Activated CD8-positive, alpha-beta memory T cell treated with anti-CD3 and anti-CD28 coated beads, Interleukin-2, amount 10 ng/mL, durations not matched to agents 7 days and 5 days (primary cell): ENCODE measurements around the gene MARCKS. TPM values are rescaled to one million over a fixed set of nuclear protein-coding genes. Genes with fewer than 3 reads are reported as not detected.
A peak's percentile ranks its signal among the peaks of the same experiment; 100 is the strongest.

Source experiments
- ATAC-seq: fragments of 150-1000 bp; cut with Tn5 transposase; one replicate; pipeline ENCODE4 v1.10.0; 2021; ENCODE audit warnings: moderate library complexity
- CTCF ChIA-PET: fragments of 350-600 bp; sonication (Branson Sonifier 250); formaldehyde crosslinking; loops from one replicate; lab custom pipeline; 2021; ENCODE audit warnings: antibody characterized with exemption; lab: Charles Lee
- DNase-seq: peaks from one replicate; pipeline ENCODE4 v3.0.0-alpha.2; 2020
- H3K27ac Mint-ChIP-seq: one replicate; pipeline ENCODE4 v1.8.0; 2021; ENCODE audit warnings: mild to moderate bottlenecking, mixed read lengths
- H3K27me3 Mint-ChIP-seq: one replicate; pipeline ENCODE4 v1.8.0; 2021; ENCODE audit warnings: mixed read lengths
- H3K36me3 Mint-ChIP-seq: one replicate; pipeline ENCODE4 v1.8.0; 2021; ENCODE audit warnings: mild to moderate bottlenecking, mixed read lengths
- H3K4me1 Mint-ChIP-seq: one replicate; pipeline ENCODE4 v1.8.0; 2021; ENCODE audit warnings: mixed read lengths
- H3K4me3 Mint-ChIP-seq: one replicate; pipeline ENCODE4 v1.8.0; 2021; ENCODE audit warnings: mild to moderate bottlenecking, moderate library complexity, mixed read lengths
- H3K9me3 Mint-ChIP-seq: one replicate; pipeline ENCODE4 v1.8.0; 2022; ENCODE audit warnings: low read depth, mixed read lengths
- total RNA-seq, 2 experiments: library from RNA; stranded (reverse); gene quantifications; one replicate each; pipeline ENCODE4 v1.2.3, GENCODE V29; 2021

The MARCKS gene
- total RNA-seq, 2 experiments from 2014 or later = 0.30 TPM; not detected in 1

DNA sequence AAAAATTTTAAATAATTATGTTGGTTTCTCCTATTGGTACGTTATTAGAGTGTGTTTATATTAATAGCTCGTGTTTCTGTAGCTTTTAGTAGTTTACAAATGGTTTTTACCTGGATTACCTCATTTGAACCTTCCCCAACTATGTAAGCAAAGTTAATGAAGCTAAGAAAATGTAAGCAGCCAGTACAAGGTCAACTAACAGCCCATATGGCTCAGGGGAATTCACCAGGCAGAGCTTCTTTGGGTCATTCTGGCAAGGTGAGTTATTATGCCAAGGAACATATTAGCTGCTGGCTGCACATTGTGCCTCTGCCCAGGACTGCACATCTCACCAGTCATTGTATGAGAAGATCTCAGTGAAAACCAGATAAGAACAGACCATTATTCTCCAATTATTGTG lies 27.0 kb upstream of the MARCKS start:
- H3K4me3 Mint-ChIP-seq = no peak overlapping the region
- no peak for DNase-seq
- H3K9me3 Mint-ChIP-seq = no peaks in the 10 kb centered on the region
- H3K27me3 Mint-ChIP-seq = peaks cover 5% of the 10 kb centered on the region
- H3K4me1 Mint-ChIP-seq = no peaks in the 10 kb centered on the region
- no peaks in the 10 kb centered on the region for H3K36me3 Mint-ChIP-seq
- CTCF ChIA-PET = no interaction called here
- H3K27ac Mint-ChIP-seq = no peak overlapping the region
- no peak for ATAC-seq

DNA sequence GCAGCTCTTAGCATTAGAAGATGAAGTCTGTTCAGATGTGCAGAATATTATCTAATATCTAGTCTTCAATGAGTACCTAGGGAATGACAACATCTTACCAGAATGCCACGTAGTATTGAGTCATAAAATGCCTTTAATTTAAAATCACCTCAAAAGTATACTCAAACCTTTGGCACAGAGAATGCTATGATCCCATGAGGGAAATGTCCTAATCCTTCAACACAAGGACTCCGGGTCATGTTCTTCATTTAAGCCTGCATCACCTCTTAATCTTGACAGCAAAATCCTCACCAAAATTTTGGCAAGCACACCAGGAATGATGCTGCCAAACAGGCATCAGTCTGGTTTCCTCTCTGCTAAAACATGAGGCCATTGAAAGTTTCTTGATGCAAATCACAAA lies 23.6 kb upstream of the MARCKS start:
- Mint-ChIP-seq H3K36me3 (no peaks in the 10 kb centered on the region), H3K9me3 (no peaks in the 10 kb centered on the region), H3K4me3 (no peak overlapping the region), H3K27ac (no peak overlapping the region), H3K4me1 (no peaks in the 10 kb centered on the region), H3K27me3 (peaks cover 3% of the 10 kb centered on the region)
- DNase-seq (no peak), ATAC-seq (no peak)
- CTCF ChIA-PET = no interaction called here

DNA sequence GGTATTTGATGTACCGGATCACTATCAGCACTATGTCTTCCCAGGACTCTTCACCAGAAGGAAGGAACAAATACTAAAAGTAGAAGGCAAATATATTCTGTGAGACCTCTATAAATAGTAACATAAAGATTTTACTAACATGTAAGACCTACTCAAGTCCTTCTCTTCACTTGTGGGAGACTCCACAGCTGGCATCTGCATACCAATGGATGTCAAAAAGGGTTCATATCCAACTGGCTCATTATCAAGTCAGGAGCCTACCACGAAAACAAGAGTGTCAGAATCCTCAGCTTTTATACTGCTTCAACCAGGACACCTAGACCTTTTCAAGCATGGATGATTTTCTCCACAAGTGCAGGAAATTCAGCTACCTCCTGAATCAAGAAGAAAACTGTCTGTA lies 20.0 kb upstream of the MARCKS start:
- Mint-ChIP-seq H3K9me3 (no peaks in the 10 kb centered on the region), H3K4me3 (no peak overlapping the region)

GRCh38 chr6:113842165-113842564 lies 15.0 kb upstream of the MARCKS start:
- CTCF ChIA-PET = interaction anchor here (1.9 kb wide), 1 partner anchor 13 kb away, joined by 4 read pairs; no protein-coding TSS in a partner anchor
- no peak overlapping the region for H3K4me3 Mint-ChIP-seq
- peaks cover 19% of the 10 kb centered on the region for H3K27me3 Mint-ChIP-seq
- no peak for DNase-seq
- H3K27ac Mint-ChIP-seq = no peak overlapping the region
- H3K4me1 Mint-ChIP-seq = no peaks in the 10 kb centered on the region
- H3K9me3 Mint-ChIP-seq = no peaks in the 10 kb centered on the region
- ATAC-seq = no peak
- no peaks in the 10 kb centered on the region for H3K36me3 Mint-ChIP-seq

More for the DNA sequence above, 20.0 kb upstream of the MARCKS start:
- CTCF ChIA-PET = no interaction called here
- DNase-seq = no peak
- Mint-ChIP-seq H3K36me3 (no peaks in the 10 kb centered on the region), H3K27ac (no peak overlapping the region), H3K4me1 (no peaks in the 10 kb centered on the region), H3K27me3 (peaks cover 13% of the 10 kb centered on the region)
- no peak for ATAC-seq

DNA sequence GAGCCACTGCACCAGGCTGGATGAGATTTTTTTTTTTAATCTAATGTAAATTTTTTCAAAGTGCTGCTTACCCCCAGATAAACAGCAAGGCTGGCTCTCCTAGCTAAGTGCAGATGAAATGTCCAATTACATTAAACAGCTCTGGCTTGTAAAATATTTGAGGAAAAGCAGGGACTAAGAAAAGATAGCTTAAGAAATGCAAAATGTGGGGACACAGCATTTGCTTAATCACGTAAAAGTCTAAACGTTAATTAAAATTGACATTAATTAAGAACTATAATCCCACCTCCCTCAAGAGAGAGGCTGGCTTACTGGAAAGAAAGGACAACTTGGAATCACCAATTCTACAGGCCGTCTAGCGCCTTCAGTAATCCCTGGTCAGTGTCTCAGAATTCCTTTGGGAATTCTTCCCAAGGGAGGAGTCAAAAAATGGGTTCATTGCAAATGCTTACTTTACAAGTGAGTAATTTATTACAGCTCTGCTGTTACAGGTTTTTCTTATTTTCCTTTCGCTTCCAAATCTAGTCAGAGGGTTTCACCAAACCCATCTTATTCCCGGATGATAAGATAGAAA lies 13.6 kb upstream of the MARCKS start:
- CTCF ChIA-PET = interaction anchor here (1.3 to 1.9 kb wide), 2 partner anchors 12 to 15 kb away, joined by 4 to 6 read pairs; no protein-coding TSS in a partner anchor
- Mint-ChIP-seq H3K27ac (no peak overlapping the region), H3K9me3 (no peaks in the 10 kb centered on the region), H3K4me3 (no peak overlapping the region), H3K27me3 (peaks cover 24% of the 10 kb centered on the region), H3K36me3 (no peaks in the 10 kb centered on the region), H3K4me1 (no peaks in the 10 kb centered on the region)
- DNase-seq = no peak
- ATAC-seq = no peak

- Mint-ChIP-seq H3K36me3 (no peaks in the 10 kb centered on the region), H3K4me3 (no peak overlapping the region), H3K4me1 (no peaks in the 10 kb centered on the region), H3K27me3 (peaks cover 28% of the 10 kb centered on the region), H3K9me3 (no peaks in the 10 kb centered on the region), H3K27ac (no peak overlapping the region)
- CTCF ChIA-PET = interaction anchor here (1.5 kb wide), 1 partner anchor 12 kb away, joined by 4 read pairs; no protein-coding TSS in a partner anchor
- DNase-seq (no peak), ATAC-seq (no peak)
Measured at GRCh38 chr6:113846577-113846976, 10.6 kb upstream of the MARCKS start.

GRCh38 chr6:113847447-113847846 lies 9.7 kb upstream of the MARCKS start:
- Mint-ChIP-seq H3K4me1 (no peaks in the 10 kb centered on the region), H3K4me3 (no peak overlapping the region), H3K36me3 (no peaks in the 10 kb centered on the region), H3K27me3 (peaks cover 31% of the 10 kb centered on the region), H3K9me3 (no peaks in the 10 kb centered on the region), H3K27ac (no peak overlapping the region)
- ATAC-seq (no peak), DNase-seq (no peak)
- CTCF ChIA-PET = interaction anchor here (1.5 kb wide), 1 partner anchor 11 kb away, joined by 4 read pairs; no protein-coding TSS in a partner anchor

GRCh38 chr6:113848280-113848679 lies 8.9 kb upstream of the MARCKS start:
- Mint-ChIP-seq H3K4me1 (no peaks in the 10 kb centered on the region), H3K4me3 (no peak overlapping the region), H3K9me3 (no peaks in the 10 kb centered on the region), H3K27ac (no peak overlapping the region), H3K36me3 (no peaks in the 10 kb centered on the region), H3K27me3 (peaks cover 38% of the 10 kb centered on the region)
- DNase-seq (no peak), ATAC-seq (no peak)
- CTCF ChIA-PET = no interaction called here

DNA sequence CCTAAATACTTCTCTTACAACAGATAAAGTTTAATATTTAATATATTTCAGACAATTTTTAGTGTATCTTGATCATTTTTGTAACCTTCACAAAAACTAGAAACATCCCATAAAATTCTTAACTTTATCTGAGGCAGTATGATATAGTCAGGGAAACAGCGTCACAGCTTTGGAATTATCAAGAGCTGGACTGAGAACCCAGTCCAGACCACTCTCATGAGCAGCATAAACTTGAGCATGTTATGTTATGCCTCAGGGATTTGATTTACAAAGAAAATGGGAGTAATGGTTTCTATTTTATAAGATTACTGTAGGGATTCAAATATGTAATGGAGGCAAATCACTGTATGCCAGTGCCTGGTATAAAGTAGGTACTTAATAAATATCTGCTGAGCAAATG lies 8.3 kb upstream of the MARCKS start:
- Mint-ChIP-seq H3K27me3 (peaks cover 43% of the 10 kb centered on the region), H3K36me3 (no peaks in the 10 kb centered on the region), H3K4me1 (no peaks in the 10 kb centered on the region), H3K27ac (no peak overlapping the region), H3K4me3 (no peak overlapping the region), H3K9me3 (no peaks in the 10 kb centered on the region)
- CTCF ChIA-PET = no interaction called here
- DNase-seq = no peak
- no peak for ATAC-seq

DNA sequence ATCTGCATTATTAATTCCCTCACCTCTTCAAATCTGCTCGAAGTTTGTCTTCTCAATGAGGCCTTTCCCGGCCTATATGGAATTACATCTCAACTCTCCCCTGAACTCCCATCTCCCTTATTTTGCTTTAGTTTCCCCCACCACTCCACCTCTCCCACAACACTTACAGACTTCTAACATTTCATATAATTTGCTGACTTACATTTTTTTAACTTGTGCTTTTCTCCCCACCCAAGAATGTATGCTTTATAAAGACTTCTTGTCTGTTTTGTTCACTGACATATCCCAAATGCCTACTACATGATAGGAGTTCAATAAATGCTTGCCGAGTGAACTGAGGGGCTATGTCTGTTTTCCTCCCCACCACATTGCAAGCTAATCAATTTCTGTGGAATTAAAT lies 3.9 kb upstream of the MARCKS start:
- DNase-seq = no peak
- peaks cover 45% of the 10 kb centered on the region for H3K27me3 Mint-ChIP-seq
- CTCF ChIA-PET = no interaction called here

DNA sequence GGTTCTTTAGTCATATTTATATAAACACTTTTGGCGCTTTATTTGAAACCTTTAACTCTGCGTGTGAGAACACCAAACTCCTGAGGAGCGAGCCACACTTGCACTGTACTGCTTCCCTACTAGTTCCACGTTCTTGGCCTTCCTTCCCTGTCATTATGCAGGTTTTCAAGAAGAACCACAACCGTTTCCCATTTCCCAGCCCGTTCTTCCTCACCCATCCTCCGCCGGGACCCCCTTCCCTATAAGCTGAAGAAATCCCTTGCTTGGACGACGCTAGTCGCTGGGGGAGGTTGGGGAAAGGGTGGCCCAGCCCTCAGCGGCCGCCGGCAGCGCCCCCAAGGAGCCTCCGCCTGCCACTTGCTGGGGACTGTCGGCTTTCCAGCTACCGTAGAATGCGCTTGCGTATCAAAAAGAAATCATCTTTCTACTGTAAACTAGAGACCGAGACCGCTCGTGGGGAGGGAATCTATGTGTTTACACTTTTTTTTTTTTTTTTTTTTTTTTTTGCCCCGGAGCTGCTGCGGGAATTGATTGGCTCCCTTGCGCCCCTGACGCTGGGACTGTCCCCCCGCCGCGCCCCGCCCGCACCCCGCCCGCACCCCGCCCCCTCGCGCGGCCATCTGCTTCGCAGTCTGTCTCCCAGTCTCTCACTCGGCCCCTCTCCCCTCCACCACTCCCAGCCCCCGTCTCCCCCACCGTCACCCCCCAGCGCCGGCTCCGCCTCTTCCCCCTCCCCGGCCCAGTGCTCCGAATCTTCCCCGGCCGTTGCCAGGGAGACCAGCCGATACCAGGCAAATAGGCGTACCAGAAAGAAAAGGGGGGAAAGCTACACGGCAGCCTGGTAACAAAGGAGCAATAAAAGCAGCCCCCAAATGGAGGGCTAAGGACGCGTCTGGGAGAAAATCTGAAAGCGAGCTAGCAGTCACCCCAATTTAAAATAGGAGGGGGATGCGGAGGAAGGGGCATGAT lies 2.3 kb upstream of the MARCKS start:
- CTCF ChIA-PET = interaction anchor here (1.5 kb wide), 1 partner anchor 12 kb away, joined by 4 read pairs; no protein-coding TSS in a partner anchor

More for the DNA sequence above, 3.9 kb upstream of the MARCKS start:
- ATAC-seq = no peak
- Mint-ChIP-seq H3K36me3 (peaks cover 2% of the 10 kb centered on the region), H3K27ac (no peak overlapping the region), H3K4me3 (no peak overlapping the region), H3K9me3 (no peaks in the 10 kb centered on the region), H3K4me1 (peaks cover 10% of the 10 kb centered on the region)

GRCh38 chr6:113855500-113856374 lies 1.4 kb upstream of the MARCKS start:
- no peaks in the 10 kb centered on the region for H3K9me3 Mint-ChIP-seq
- no peak for ATAC-seq
- peaks cover 18% of the 10 kb centered on the region for H3K4me1 Mint-ChIP-seq
- no peak for DNase-seq
- no peak overlapping the region for H3K4me3 Mint-ChIP-seq
- H3K27me3 Mint-ChIP-seq = peaks cover 38% of the 10 kb centered on the region
- CTCF ChIA-PET = interaction anchor here (1.5 kb wide), 1 partner anchor 13 kb away, joined by 4 read pairs; no protein-coding TSS in a partner anchor
- H3K36me3 Mint-ChIP-seq = peaks cover 2% of the 10 kb centered on the region
- no peak overlapping the region for H3K27ac Mint-ChIP-seq

More for the DNA sequence above, 2.3 kb upstream of the MARCKS start:
- ATAC-seq = no peak
- no peak for DNase-seq
- Mint-ChIP-seq H3K27me3 (peaks cover 37% of the 10 kb centered on the region), H3K4me3 (peak overlapping the region; percentile 11), H3K9me3 (no peaks in the 10 kb centered on the region), H3K4me1 (peaks cover 18% of the 10 kb centered on the region), H3K36me3 (peaks cover 2% of the 10 kb centered on the region), H3K27ac (peak overlapping the region; percentile 31)

DNA sequence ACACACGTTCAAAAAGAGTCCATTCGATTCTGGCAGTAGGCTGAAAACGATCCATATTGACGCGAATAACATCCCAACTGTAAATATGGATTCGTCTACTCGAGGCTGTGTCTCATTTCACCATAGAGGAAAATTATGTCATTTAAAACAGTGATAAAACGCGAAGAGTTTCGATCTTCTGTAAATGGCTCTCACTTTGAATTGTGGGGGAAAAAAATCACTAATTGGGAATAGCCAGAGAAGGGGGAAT lies 845 bp upstream of the MARCKS start:
- H3K36me3 Mint-ChIP-seq = peaks cover 2% of the 10 kb centered on the region
- no peak overlapping the region for H3K4me3 Mint-ChIP-seq
- CTCF ChIA-PET = no interaction called here
- peaks cover 41% of the 10 kb centered on the region for H3K27me3 Mint-ChIP-seq
- ATAC-seq = no peak
- H3K27ac Mint-ChIP-seq = no peak overlapping the region
- H3K4me1 Mint-ChIP-seq = peaks cover 18% of the 10 kb centered on the region
- DNase-seq = no peak
- H3K9me3 Mint-ChIP-seq = no peaks in the 10 kb centered on the region
